Measurements from ENCODE around the gene GYPB.

DNA sequence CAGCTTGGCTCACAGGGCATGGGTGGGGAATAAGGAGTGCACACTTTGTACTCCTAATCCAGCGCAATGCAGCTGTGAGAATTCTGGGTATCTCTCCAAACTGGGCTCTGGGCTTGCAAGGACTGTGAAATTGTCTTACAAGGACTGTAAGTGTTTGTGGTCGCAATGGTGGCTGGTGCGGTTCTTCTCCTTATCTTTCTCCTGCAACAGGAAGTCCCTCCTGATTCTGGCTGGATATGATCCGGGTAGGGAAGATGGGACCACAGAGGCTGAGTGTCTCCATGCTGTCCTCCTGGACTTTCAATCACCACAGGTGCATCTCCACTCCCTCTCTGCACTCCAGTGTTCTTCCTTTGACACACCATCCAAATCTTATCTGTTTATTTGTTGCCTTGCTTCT lies 58.1 kb downstream of the GYPB start:
- TF ChIP-seq, protein P1, sequence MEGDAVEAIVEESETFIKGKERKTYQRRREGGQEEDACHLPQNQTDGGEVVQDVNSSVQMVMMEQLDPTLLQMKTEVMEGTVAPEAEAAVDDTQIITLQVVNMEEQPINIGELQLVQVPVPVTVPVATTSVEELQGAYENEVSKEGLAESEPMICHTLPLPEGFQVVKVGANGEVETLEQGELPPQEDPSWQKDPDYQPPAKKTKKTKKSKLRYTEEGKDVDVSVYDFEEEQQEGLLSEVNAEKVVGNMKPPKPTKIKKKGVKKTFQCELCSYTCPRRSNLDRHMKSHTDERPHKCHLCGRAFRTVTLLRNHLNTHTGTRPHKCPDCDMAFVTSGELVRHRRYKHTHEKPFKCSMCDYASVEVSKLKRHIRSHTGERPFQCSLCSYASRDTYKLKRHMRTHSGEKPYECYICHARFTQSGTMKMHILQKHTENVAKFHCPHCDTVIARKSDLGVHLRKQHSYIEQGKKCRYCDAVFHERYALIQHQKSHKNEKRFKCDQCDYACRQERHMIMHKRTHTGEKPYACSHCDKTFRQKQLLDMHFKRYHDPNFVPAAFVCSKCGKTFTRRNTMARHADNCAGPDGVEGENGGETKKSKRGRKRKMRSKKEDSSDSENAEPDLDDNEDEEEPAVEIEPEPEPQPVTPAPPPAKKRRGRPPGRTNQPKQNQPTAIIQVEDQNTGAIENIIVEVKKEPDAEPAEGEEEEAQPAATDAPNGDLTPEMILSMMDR (IDR thresholded peaks at IDR 0.05 in 4 of 5, conservative IDR thresholded peaks at IDR 0.05 in 1 of 5), result no peak
- no peak for TF ChIP-seq POLR2A (IDR thresholded peaks at IDR 0.05)
